B cell (primary cell): ENCODE measurements around the gene MBOAT1. TPM values are rescaled to one million over a fixed set of nuclear protein-coding genes. Genes with fewer than 3 reads are reported as not detected.

Source experiments
- ATAC-seq: fragments of 200-7000 bp; cut with Tn5 transposase; one replicate; pipeline ENCODE4 v1.10.0; 2021; ENCODE audit warnings: low read depth, mild to moderate bottlenecking, moderate number of reproducible peaks, moderate library complexity
- CTCF ChIA-PET: fragments of 350-600 bp; sonication (Branson Sonifier 250); formaldehyde crosslinking; loops from one replicate; lab custom pipeline; 2021; ENCODE audit warnings: antibody characterized with exemption, inconsistent platforms; lab: Charles Lee
- POLR2A ChIA-PET: fragments of 350-600 bp; sonication (Branson Sonifier 250); formaldehyde crosslinking; loops from one replicate; lab custom pipeline; 2021; ENCODE audit warnings: antibody characterized with exemption; lab: Charles Lee
- DNase-seq: peaks from one replicate; pipeline ENCODE4 v3.0.0; 2013
- H2AFZ ChIP-seq: 2 replicates; pipeline ENCODE4 v1.6.1; 2012; ENCODE audit warnings: mild to moderate bottlenecking, low read depth, low read length; ENCODE audit not compliant: insufficient read depth, poor library complexity, severe bottlenecking
- H3K27ac ChIP-seq, 2 donors: 1 replicate in 1 of 2; 2 replicates in 1 of 2; pipeline ENCODE4 v1.5.1; 2012 to 2013; ENCODE audit warnings: low read length in 2 of 2, mild to moderate bottlenecking in 2 of 2, moderate library complexity in 1 of 2
- H3K27me3 ChIP-seq, 4 experiments: fragments of 200-600 bp in 1 of 4; sonication (generic) in 1 of 4; replicated peaks in 1 of 4; 1 replicate in 2 of 4; 2 replicates in 2 of 4; pipeline versions ENCODE4 v1.6.1 to v1.7.0; 2013 to 2016; ENCODE audit warnings: low read length in 3 of 4, mild to moderate bottlenecking in 2 of 4, mixed read lengths in 1 of 4, moderate library complexity in 1 of 4; ENCODE audit not compliant: insufficient read depth in 4 of 4, control insufficient read depth in 3 of 4; ENCODE audit errors: control extremely low read depth in 1 of 4
- H3K36me3 ChIP-seq, 2 experiments: replicated peaks in 1 of 2; 1 replicate in 1 of 2; 2 replicates in 1 of 2; pipeline versions ENCODE4 v1.6.1 to v1.7.1; 2013; ENCODE audit warnings: low read length in 1 of 2; ENCODE audit not compliant: insufficient read depth in 2 of 2, control insufficient read depth in 1 of 2; ENCODE audit errors: control extremely low read depth in 1 of 2, extremely low read depth in 1 of 2
- H3K4me1 ChIP-seq, 2 donors: fragments of 200-600 bp in 1 of 2; sonication (generic) in 1 of 2; 1 replicate in 1 of 2; 2 replicates in 1 of 2; pipeline versions ENCODE4 v1.5.1 to v1.6.1; 2013 to 2017; ENCODE audit warnings: low read length in 2 of 2; ENCODE audit not compliant: control insufficient read depth in 2 of 2, insufficient read depth in 2 of 2
- H3K4me2 ChIP-seq: replicated peaks from 2 replicates; pipeline ENCODE3; 2012; ENCODE audit warnings: mild to moderate bottlenecking, low read depth, low read length; ENCODE audit not compliant: poor library complexity, severe bottlenecking
- H3K4me3 ChIP-seq, 5 experiments: fragments of 200-600 bp in 1 of 5; sonication (generic) in 1 of 5; 1 replicate in 3 of 5; 2 replicates in 2 of 5; pipeline versions ENCODE4 v1.5.1 to v1.7.0; 2011 to 2016; ENCODE audit warnings: low read length in 4 of 5, mild to moderate bottlenecking in 4 of 5, low read depth in 2 of 5, control low read depth in 1 of 5, moderate library complexity in 1 of 5; ENCODE audit not compliant: insufficient read depth in 1 of 5; ENCODE audit errors: control extremely low read depth in 1 of 5, extremely low read depth in 1 of 5
- H3K79me2 ChIP-seq: fragments of 200-600 bp; sonication (generic); one replicate; pipeline ENCODE4 v1.6.0; 2016; ENCODE audit warnings: low read length; ENCODE audit not compliant: control insufficient read depth, insufficient read depth
- H3K9ac ChIP-seq: fragments of 200-600 bp; sonication (generic); 2 replicates; pipeline ENCODE4 v1.6.1; 2017; ENCODE audit warnings: mild to moderate bottlenecking, low read length, moderate library complexity
- H3K9me3 ChIP-seq, 3 donors: one replicate each; pipeline versions ENCODE4 v1.6.1 to v1.7.1; 2013; ENCODE audit warnings: low read length in 2 of 3; ENCODE audit not compliant: control insufficient read depth in 2 of 3, insufficient read depth in 1 of 3; ENCODE audit errors: control extremely low read depth in 1 of 3
- H4K20me1 ChIP-seq: 2 replicates; pipeline ENCODE4 v1.6.0; 2012; ENCODE audit warnings: mild to moderate bottlenecking, low read length; ENCODE audit not compliant: insufficient read depth, control insufficient read depth, poor library complexity, severe bottlenecking
- H3K27ac Mint-ChIP-seq: one replicate; pipeline ENCODE4 v1.8.0; 2021; ENCODE audit warnings: mixed read lengths
- H3K27me3 Mint-ChIP-seq: one replicate; pipeline ENCODE4 v1.8.0; 2021; ENCODE audit warnings: mixed read lengths
- H3K4me1 Mint-ChIP-seq: one replicate; pipeline ENCODE4 v1.8.0; 2021; ENCODE audit warnings: mixed read lengths
- H3K4me3 Mint-ChIP-seq: one replicate; pipeline ENCODE4 v1.8.0; 2021; ENCODE audit warnings: mixed read lengths
- H3K9me3 Mint-ChIP-seq: one replicate; pipeline ENCODE4 v1.8.0; 2022; ENCODE audit warnings: mixed read lengths; ENCODE audit not compliant: insufficient read depth
- EZH2 ChIP-seq: IDR thresholded peaks from 2 replicates; pipeline ENCODE4 v1.6.1; 2012; ENCODE audit warnings: borderline replicate concordance, low read depth, mild to moderate bottlenecking, moderate library complexity, low read length; ENCODE audit not compliant: insufficient read depth, poor library complexity, severe bottlenecking
- WGBS: methylation state at CpG from one replicate; pipeline ENCODE4 v1.1.5; 2013; ENCODE audit warnings: missing lambda C conversion rate; ENCODE audit not compliant: insufficient coverage; 5-methylcytosine and 5-hydroxymethylcytosine counted together
- intact Hi-C: fragments of 100-400 bp; cut with micrococcal nuclease; formaldehyde crosslinking; loops from one replicate; pipeline ENCODE4 v1.10.0; 2022
- polyA plus RNA-seq: library from polyadenylated mRNA; depleted of rRNA; stranded (reverse); fragments of >200 nt; gene quantifications from 2 replicates; pipeline ENCODE4 v1.2.3, GENCODE V29; 2012
- total RNA-seq, 2 donors: library from RNA; stranded (reverse); fragments of 120-200 nt in 1 of 2; gene quantifications; 1 replicate in 1 of 2; 2 replicates in 1 of 2; pipeline versions ENCODE4 v1.2.3 to v1.2.4, GENCODE V29; 2013 to 2022
- TF ChIP-seq, protein P1 (sequence below): fragments of 200-600 bp; IDR thresholded peaks from one replicate; pipeline ENCODE4 v1.8.0; 2022; ENCODE audit warnings: antibody characterized with exemption, mild to moderate bottlenecking

MBOAT1 gene
- total and polyA plus RNA-seq, 2 donors (not counting 1 experiment from before 2014, with no cell fraction given), result 5.4 to 8.1 TPM

DNA sequence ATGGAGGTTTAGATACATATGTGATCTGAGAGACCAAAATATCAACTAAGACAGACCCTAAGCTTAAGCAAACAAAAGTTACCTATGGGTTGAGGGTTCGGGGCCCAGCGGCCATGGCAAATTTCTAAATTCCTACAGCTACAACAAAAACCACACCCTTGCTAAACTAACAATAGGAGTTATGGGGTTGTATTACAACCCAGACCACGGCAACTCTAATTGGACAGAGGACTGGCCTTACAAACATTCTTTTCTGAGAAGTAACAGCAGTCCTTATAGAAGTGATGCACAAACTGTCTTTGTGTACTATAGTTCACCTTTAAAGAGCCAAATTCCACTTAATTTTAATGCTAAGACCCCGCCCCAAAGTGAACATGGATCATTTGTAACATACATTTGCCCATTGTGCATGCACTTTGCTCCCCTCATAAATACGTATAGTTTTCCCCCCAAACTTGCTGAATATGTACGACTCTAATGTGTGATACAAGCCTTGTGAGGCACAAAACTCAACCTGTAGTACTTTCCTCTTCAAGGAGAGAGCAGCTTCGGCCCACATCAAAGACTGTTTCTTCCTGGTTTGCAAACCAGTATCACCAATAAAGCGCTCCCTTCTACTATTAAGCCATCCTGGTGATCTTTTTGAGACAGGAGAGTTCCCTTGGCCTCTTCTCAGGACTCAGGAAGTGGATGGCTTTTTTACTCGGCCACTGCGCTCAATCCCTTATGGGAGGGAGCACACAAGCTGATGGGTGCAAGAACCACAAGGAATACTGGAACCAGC is 25.6 kb upstream of the MBOAT1 start:
- no peak overlapping the region for H3K27ac ChIP-seq
- ATAC-seq (no peak), DNase-seq (no peak)
- POLR2A ChIA-PET, result no interaction called here
- no peaks in the 10 kb centered on the region for H3K4me1 ChIP-seq
- intact Hi-C loops, result no loop called here
- H3K27me3 Mint-ChIP-seq, result peaks cover 4% of the 10 kb centered on the region
- H3K4me2 ChIP-seq, result no peak overlapping the region
- H3K4me3 ChIP-seq, result no peak overlapping the region
- no peaks in the 10 kb centered on the region for H3K9me3 Mint-ChIP-seq
- H3K4me3 Mint-ChIP-seq, result no peak overlapping the region
- CTCF ChIA-PET, result no interaction called here
- peaks cover 0 to 3% (median 0%) of the 10 kb centered on the region in 3 donors for H3K9me3 ChIP-seq
- no peak overlapping the region for H3K27ac Mint-ChIP-seq
- TF ChIP-seq EZH2, result no peak
- TF ChIP-seq, protein P1, sequence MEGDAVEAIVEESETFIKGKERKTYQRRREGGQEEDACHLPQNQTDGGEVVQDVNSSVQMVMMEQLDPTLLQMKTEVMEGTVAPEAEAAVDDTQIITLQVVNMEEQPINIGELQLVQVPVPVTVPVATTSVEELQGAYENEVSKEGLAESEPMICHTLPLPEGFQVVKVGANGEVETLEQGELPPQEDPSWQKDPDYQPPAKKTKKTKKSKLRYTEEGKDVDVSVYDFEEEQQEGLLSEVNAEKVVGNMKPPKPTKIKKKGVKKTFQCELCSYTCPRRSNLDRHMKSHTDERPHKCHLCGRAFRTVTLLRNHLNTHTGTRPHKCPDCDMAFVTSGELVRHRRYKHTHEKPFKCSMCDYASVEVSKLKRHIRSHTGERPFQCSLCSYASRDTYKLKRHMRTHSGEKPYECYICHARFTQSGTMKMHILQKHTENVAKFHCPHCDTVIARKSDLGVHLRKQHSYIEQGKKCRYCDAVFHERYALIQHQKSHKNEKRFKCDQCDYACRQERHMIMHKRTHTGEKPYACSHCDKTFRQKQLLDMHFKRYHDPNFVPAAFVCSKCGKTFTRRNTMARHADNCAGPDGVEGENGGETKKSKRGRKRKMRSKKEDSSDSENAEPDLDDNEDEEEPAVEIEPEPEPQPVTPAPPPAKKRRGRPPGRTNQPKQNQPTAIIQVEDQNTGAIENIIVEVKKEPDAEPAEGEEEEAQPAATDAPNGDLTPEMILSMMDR, result no peak
- H3K36me3 ChIP-seq, result no peaks in the 10 kb centered on the region
- H2AFZ ChIP-seq, result no peak overlapping the region
- H3K27me3 ChIP-seq, result no peaks in the 10 kb centered on the region
- no peaks in the 10 kb centered on the region for H3K79me2 ChIP-seq
- 88% methylated on average over 5 of the region's 10 CpGs for WGBS
- H3K4me1 Mint-ChIP-seq, result no peaks in the 10 kb centered on the region
- no peaks in the 10 kb centered on the region for H4K20me1 ChIP-seq
- H3K9ac ChIP-seq, result no peak overlapping the region

DNA sequence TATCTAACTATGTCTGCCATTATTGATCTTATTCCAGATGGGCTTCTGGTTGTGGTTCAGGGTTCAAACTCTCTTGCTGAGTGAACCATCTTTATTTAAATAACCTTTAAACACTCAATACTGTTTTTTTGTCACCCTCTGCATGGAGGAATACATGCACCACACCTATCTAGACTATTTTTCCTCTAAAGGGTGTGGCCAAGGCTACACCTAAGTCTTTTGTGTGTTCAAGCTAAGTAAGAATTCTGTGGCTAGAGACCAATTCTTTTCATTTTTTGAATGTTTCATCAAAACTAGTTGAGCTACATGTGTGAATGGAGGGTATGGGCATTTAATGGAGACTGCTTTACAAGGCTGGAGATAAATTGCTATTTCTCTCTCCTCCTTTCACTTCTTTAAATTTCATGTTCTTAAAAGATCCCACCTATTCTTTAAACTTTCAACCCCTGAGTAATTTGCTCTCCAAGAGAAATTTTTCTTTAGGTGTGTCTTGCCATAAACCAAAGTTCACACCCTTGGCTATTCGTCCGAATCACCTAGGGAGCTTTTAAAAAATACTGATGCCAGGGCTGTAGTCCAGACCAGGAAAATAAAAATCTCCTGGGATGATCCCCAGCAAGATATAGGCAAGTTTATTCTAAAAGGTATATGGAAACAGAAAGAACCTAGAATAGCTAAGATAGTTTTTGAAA is 24.8 kb upstream of the MBOAT1 start:
- no peak overlapping the region for H3K4me3 Mint-ChIP-seq
- DNase-seq (no peak), ATAC-seq (no peak)
- Histone ChIP-seq H3K36me3 (no peaks in the 10 kb centered on the region), H4K20me1 (no peaks in the 10 kb centered on the region), H3K27me3 (no peaks in the 10 kb centered on the region), H3K9me3 (peaks cover 0 to 4% (median 0%) of the 10 kb centered on the region in 3 donors), H3K4me2 (no peak overlapping the region), H3K27ac (no peak overlapping the region), H3K9ac (no peak overlapping the region), H2AFZ (no peak overlapping the region), H3K4me3 (no peak overlapping the region), H3K79me2 (no peaks in the 10 kb centered on the region), H3K4me1 (no peaks in the 10 kb centered on the region)
- H3K27ac Mint-ChIP-seq, result no peak overlapping the region
- 93% methylated on average over 2 of the region's 2 CpGs for WGBS
- H3K27me3 Mint-ChIP-seq, result peaks cover 4% of the 10 kb centered on the region
- POLR2A ChIA-PET, result no interaction called here
- TF ChIP-seq, protein P1, result no peak
- no peak for TF ChIP-seq EZH2
- intact Hi-C loops, result no loop called here
- H3K4me1 Mint-ChIP-seq, result no peaks in the 10 kb centered on the region
- CTCF ChIA-PET, result no interaction called here
- H3K9me3 Mint-ChIP-seq, result no peaks in the 10 kb centered on the region
